Measurements from ENCODE around the gene RAD54L.

DNA sequence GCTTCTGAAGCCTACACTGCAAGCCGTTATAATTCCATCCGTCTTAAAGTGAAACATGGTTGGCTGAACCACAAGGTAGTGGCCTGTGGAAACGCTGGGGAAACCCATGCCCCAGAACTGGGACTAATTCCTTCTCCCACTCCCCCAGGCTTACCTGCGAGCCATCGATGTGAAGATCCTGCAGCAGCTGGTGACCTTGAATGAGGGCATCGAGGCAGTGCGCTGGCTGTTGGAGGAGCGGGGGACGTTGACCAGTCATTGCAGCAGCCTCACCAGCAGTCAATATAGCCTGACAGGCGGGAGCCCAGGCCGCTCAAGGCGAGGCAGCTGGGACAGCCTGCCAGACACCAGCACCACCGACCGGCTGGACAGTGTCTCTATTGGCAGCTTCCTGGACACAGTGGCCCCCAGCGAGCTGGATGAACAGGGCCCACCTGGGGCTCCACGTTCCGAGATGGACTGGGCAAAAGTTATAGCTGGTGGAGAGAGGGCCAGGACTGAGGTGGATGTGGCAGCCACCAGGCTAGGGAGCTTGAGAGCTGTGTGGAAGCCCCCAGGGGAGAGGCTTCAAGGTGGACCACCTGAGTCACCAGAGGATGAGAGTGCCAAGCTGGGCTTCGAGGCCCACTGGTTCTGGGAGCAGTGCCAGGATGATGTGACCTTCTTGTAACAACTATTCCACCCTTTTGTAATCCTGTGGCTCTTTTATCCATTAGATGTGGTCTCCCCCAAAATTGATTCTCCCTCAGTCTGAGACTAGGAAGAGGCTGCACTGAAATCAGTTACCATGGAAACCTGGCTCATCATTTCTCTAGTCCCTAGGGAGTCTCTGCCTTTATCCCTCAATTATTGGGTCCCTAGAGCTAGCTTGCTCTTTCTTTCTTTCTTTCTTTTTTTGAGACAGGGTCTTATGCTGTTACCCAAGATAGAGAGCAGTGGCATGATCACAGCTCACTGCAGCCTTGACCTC is 27.7 kb upstream of the RAD54L start:
- TF ChIP-seq, protein P1, sequence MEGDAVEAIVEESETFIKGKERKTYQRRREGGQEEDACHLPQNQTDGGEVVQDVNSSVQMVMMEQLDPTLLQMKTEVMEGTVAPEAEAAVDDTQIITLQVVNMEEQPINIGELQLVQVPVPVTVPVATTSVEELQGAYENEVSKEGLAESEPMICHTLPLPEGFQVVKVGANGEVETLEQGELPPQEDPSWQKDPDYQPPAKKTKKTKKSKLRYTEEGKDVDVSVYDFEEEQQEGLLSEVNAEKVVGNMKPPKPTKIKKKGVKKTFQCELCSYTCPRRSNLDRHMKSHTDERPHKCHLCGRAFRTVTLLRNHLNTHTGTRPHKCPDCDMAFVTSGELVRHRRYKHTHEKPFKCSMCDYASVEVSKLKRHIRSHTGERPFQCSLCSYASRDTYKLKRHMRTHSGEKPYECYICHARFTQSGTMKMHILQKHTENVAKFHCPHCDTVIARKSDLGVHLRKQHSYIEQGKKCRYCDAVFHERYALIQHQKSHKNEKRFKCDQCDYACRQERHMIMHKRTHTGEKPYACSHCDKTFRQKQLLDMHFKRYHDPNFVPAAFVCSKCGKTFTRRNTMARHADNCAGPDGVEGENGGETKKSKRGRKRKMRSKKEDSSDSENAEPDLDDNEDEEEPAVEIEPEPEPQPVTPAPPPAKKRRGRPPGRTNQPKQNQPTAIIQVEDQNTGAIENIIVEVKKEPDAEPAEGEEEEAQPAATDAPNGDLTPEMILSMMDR (IDR thresholded peaks at IDR 0.05; ENCODE audit: poor library complexity, severe bottlenecking): no peak
- TF ChIP-seq EP300 (conservative IDR thresholded peaks at IDR 0.05; ENCODE audit: poor library complexity, severe bottlenecking): no peak
- TF ChIP-seq, protein P2, sequence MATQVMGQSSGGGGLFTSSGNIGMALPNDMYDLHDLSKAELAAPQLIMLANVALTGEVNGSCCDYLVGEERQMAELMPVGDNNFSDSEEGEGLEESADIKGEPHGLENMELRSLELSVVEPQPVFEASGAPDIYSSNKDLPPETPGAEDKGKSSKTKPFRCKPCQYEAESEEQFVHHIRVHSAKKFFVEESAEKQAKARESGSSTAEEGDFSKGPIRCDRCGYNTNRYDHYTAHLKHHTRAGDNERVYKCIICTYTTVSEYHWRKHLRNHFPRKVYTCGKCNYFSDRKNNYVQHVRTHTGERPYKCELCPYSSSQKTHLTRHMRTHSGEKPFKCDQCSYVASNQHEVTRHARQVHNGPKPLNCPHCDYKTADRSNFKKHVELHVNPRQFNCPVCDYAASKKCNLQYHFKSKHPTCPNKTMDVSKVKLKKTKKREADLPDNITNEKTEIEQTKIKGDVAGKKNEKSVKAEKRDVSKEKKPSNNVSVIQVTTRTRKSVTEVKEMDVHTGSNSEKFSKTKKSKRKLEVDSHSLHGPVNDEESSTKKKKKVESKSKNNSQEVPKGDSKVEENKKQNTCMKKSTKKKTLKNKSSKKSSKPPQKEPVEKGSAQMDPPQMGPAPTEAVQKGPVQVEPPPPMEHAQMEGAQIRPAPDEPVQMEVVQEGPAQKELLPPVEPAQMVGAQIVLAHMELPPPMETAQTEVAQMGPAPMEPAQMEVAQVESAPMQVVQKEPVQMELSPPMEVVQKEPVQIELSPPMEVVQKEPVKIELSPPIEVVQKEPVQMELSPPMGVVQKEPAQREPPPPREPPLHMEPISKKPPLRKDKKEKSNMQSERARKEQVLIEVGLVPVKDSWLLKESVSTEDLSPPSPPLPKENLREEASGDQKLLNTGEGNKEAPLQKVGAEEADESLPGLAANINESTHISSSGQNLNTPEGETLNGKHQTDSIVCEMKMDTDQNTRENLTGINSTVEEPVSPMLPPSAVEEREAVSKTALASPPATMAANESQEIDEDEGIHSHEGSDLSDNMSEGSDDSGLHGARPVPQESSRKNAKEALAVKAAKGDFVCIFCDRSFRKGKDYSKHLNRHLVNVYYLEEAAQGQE (IDR thresholded peaks at IDR 0.05; ENCODE audit: borderline replicate concordance): no peak
